GM18505 (cell line): ENCODE data around the gene POTEI.
"Not testable (repeated sequence)": the region's sequence is repeated elsewhere in the genome, so short reads cannot be mapped to it uniquely, and the experiment has no call there.

Experiments
- ATAC-seq: cut with Tn5 transposase; IDR thresholded peaks from one replicate; pipeline ENCODE4 v1.9.1; 2021; ENCODE audit not compliant: unreplicated experiment

Gene POTEI

GRCh38 chr2:130491073-130491472 is 18.1 kb downstream of the POTEI start:
- ATAC-seq: not testable (repeated sequence)

DNA sequence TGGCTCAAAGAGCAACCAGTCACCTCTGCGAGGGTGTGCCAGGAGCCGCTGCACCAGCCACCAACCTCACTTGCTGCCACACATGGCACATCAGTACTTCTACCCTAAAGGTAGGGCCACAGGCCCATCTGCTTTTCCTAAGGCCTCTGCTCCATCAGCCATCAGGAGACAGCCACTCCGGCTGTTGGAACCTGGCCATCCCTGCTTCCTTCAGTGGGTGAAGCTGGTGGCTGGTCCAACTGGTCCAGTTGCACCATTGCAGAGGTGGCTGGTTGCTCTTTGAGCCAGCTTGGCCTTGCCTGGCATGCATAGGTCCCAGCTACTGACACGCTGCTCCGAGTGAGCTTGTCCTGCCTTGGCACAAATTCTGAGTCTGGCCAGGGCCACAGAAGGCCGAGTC is 53.7 kb downstream of the POTEI start:
- ATAC-seq: not testable (repeated sequence)

GRCh38 chr2:130454712-130455083 is 54.4 kb downstream of the POTEI start:
- not testable (repeated sequence) for ATAC-seq

DNA sequence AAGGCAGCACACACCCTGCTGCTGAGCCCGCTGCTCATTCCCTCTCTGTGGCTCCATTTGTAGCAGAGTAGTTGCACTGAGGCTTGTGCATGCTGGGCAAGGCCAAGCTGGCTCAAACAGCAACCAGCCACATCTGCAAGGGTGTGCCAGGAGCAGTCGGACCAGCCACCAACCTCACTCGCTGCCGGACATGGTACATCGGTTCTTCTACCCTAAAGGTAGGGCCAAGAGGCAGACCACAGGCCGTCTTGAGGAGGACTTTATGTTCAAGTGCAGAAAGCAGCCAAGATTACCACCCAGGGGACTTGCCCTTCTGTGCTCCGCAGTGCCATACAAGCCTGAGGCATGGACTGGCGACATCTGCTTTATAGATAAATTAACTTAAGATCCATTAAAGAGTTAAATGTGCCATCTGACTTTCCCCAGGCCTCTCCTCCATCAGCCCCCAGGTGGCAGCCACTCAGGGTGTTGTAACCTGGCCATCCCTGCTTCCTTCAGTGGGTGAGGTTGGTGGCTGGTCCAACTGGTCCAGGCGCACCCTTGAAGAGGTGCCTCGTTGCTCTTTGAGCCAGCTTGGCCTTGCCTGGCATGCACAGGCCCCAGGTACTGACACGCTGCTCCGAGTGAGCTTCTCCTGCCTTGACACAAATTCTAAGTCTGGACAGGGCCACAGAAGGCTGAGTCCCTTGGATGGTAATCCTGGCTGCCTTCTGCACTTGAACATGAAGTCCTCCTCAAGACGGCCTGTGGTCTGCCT is 55.0 kb downstream of the POTEI start:
- not testable (repeated sequence) for ATAC-seq

- not testable (repeated sequence) for ATAC-seq
Observed at GRCh38 chr2:130452897-130453296, 56.2 kb downstream of the POTEI start.

DNA sequence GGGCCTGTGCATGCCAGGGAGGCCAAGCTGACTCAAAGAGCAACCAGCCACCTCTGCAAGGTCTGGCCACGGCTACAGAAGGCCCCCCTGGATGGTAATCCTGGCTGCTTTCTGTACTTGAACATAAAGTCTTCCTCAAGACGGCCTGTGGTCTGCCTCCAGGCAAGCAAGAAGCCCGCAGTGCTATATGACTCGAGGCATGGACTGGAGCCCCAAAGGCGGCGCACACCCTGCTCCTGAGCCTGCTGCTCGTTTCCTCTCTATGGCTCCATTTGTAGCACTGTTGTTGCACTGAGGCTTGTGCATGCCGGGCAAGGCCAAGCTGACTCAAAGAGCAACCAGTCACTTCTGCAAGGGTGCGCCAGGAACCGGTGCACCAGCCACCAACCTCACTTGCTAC is 57.3 kb downstream of the POTEI start:
- not testable (repeated sequence) for ATAC-seq

DNA sequence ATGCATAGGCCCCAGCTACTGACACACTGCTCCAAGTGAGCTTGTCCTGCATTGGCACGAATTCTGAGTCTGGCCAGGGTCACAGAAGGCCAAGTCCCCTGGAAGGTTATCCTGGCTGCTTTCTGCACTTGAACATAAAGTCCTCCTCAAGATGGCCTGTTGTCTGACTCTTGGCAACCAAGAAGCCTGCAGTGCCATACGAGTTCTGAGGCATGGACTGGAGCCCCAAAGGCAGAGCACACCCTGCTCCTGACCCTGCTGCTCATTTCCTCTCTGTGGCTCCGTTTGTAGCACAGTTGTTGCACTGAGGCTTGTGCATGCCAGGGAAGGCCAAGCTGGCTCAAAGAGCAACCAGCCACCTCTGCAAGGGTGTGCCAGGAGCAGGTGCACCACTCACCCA is 57.9 kb downstream of the POTEI start:
- ATAC-seq: not testable (repeated sequence)

DNA sequence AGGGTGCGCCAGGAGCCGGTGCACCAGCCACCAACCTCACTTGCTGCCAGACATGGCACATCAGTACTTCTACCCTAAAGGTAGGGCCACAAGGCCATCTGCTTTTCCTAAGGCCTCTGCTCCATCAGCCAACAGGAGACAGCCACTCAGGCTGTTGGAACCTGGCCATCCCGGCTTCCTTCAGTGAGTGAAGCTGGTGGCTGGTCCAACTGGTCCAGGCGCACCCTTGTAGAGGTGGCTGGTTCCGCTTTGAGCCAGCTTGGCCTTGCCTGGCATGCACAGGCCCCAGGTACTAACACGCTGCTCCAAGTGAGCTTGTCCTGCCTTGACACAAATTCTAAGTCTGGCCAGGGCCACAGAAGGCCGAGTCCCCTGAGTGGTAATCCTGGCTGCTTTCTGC is 58.8 kb downstream of the POTEI start:
- ATAC-seq: not testable (repeated sequence)

GRCh38 chr2:130427631-130428030 is 81.5 kb downstream of the POTEI start:
- ATAC-seq: not testable (repeated sequence)

DNA sequence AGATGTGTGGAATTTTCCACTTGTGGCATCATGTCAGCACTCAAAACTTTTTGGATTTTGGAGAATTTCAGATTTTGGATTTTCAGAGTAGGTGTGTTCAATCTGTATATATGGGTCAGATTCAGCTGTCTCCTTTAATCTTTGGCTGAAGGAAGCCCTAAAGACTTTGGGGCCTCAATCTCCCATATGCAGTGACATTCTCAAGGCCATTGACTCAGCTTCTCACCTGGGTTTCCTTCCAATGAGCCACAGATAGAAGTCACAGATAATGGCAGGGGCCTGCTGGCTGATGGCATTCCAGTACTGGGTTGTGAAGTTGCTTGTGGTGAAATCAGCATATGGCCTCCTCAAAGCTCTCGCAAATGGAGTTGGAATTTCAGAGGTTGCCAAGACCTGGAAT is 90.3 kb downstream of the POTEI start:
- ATAC-seq: not testable (repeated sequence)

GRCh38 chr2:130416693-130417092 is 92.4 kb downstream of the POTEI start:
- not testable (repeated sequence) for ATAC-seq
